GM10847 (cell line): ENCODE measurements around the gene IMMT.

Source experiments
- POLR2A ChIP-seq: IDR thresholded peaks from 2 replicates; pipeline ENCODE4 v1.6.1; 2011; ENCODE audit not compliant: insufficient read length; ENCODE audit errors: extremely low read depth

The IMMT gene

DNA sequence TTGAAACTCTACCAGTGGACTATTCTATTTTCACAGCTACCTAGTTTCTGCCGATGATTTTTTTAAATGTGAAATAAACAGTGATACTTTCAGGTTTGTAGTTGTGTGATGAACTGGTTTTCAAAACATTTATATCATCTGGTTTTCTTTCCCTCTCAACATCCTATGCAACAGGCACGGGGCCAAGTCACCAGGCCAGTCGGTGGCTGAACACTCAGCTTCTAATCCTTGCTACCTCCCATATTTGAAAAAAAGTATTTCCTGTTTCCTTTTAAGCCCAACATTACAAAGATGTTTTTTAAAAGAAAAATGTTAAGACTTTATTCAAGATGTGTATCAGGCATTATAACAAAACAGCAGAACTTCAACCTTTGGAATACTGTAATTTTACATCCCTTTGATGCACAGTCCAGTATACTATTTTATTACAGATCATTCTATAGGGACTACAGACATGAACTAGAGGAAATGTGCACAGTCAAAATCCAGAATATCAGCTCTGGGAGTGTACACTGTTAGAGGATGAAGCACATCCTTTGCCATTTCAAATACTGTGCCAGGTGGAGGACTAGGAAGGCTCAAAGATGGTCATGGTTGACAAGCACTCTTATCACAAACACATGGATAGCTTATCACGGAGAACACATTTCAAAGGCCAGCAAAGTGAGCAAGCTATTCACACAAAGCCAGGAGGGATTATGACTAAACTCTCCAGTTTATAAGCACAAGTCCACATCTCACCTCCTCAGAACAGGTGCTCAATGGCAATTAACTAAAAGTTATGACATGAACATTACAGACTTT is 18.6 kb upstream of the IMMT start:
- no peak for TF ChIP-seq POLR2A

DNA sequence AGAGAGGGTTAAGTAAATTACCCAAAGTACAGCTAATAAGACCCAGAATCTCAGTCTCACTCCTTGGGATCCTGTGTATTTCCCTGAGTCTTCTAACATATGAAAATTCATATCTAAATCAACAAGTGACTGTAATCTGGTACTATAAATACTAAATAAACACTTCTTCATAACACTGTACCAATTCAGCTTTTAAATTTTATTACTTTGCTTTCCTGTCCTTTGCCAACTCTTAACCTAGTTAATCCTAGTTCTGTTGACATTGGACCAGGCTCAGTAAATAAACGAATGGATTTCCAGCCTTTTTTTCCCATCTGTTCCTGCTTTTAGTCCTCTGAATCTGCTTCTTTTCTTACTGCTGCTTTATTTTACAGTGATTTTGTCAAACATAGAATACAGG is 17.8 kb upstream of the IMMT start:
- TF ChIP-seq POLR2A: no peak

DNA sequence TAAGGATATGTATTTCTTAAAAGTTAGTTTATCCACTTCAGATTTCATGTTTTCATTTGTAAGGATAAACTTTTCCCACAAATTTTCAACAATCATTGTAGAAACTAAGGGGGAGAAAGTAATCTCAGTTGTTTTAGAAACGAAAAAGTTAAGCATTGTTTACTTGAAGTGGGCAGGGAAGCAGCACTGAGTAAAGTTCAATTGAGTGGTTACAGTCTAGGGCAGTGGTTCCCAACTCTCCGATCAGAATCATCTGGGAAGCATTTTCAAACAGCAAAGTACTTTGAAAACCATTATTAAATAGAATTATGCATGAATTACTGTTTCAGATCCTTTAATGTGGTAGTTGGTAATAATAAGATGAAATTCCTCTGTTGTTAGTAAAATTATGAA is 16.5 kb upstream of the IMMT start:
- no peak for TF ChIP-seq POLR2A

DNA sequence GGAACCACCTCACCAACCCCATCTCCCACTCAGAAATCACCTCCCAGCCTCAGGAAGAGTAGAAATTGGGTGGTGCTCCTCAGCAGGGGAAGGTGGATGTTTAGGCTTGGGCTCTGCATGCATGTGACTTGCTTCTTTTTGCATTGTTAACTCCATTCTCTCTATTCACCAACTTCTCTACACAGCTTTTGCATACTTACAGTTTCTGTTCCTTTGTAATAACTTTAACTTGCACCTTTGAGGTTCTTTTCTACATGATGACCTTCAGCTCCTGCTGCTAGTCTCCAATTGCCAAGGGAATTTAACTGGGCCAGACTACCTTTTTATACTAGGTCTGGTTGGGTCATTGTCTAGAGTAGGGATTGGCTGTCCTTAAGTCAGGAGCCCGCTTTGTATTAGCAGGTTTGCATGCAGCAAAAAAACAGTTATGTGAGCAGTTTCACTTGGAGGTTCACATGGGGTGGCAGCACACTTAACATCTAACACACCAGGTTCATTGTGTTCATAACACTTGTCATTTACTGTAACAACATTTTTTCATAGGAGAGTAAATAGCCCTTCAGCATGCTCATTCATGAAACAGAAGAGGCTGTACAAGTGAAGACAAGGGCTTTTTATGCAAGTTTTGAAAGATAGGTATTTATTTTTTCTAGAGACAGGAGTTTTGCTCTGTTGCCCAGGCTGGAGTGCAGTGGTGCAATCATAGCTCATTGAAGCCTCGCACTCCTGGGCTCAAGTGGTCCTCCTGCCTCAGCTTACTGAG is 16.0 kb upstream of the IMMT start:
- no peak for TF ChIP-seq POLR2A

DNA sequence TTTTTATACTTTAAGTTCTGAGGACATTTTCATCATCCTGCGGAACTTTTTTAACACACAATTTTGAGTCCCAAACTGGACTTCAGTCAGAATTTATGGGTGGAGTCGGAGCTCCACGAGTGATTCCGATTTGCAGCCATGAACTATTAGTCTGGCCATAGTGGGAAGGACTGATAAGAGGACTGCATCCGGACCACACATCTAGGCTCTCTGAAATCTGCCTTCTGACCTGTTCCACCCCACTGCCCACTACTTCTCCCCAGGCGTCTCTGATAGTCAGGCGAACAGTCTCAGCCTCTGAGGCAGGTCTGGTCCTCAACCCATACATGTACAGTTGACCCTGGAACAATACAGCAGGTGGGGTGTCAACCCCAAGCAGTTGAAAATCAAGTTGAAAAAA is 9.2 kb upstream of the IMMT start:
- no peak for TF ChIP-seq POLR2A

DNA sequence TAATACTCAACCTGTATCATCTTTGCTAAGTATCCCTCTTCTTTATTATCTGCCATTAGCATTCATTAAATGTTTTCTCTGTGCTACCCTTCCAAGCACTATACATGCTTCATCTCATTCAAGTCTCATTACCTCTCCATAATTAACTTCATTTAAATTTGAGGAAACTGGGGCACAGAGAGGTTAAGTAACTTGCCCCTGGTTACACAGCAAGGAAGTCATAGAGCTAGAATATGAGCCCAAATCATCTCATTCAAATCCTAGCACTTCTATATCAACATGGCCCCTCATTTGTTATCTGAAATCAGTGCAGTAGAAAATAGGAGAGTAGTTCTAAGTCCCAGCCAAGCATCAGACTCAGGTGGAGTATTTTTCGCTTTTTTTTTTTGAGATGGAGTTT is 8.4 kb upstream of the IMMT start:
- TF ChIP-seq POLR2A: no peak

DNA sequence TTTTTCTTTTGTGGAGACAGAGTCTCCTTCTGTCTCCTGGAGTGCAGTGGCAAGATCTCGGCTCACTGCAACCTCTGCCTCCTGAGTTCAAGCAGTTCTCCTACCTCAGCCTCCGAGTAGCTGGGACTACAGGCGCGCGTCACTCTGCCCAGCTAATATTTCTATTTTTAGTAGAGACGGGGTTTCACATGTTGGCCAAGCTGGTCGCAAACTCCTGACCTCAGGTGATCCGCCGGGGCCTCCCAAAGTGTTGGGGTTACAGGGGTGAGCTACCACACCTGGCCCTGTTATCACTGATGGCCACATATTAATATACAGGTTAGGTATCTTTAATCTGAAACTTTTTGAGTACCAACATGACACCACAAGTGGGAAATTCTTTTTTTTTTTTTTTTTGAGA is 7.4 kb upstream of the IMMT start:
- TF ChIP-seq POLR2A: no peak

DNA sequence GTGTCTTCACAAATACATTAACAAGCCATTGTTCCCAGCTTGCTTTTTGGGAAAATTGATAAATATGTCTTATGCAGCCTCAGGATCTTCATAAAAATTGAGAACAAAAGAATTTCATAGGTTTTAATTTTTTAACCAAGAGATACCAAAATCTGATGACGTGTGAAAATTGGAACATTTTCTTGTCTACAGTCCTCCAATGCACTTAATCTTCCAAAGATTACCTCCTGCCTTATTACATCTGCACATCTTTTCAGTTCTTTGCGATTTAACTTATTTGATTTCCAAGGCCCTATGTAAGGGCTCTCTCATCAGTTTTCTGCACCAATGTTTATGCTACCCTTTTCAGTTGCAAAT is 7.1 kb upstream of the IMMT start:
- TF ChIP-seq POLR2A: no peak

DNA sequence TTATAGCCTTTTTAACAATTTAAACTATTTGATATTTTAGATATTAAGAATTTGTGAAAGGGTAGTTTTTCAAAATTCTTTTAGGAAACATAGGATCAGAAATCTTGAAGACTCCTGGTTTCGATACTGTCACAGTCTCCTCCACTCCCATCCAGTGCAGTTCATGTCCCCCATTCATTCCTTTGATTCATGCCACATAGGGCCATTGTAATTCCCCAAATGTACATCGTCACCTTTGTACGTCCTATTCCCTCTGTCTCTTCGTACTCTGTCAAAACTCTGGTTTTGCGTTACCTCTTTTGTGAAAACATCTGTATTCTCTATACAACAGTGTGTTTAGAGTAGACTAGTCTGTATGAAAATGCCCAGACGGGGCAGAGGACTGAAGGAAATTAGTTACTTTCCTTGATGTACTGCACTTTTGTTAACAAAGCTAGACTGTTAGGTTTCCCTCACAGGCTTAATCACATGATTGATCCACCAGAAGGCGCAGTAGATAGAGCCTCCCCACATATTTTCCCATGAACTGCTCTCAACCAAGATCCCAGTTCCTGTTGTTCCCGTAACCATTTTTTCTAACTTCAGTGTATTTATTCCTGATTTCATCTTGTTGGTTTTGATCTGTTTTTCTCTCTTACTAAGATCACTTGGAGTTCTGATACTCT is 6.5 kb upstream of the IMMT start:
- TF ChIP-seq POLR2A: no peak

DNA sequence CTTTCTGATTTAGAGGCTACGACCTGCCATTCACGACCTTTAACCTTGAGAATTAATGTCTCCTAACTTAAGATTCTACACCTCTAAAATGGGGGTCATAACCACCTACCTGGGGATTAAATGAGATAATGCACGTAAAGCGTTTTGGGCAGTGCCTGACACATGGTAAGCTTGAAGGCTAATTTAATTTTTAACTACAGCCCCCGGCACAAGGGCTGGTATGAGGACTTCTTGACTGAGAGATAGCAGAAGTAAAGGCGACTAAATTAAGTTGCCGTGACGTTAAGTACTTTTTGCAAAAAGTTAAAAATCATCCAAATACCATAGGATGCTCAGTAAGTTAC is 4.5 kb upstream of the IMMT start:
- no peak for TF ChIP-seq POLR2A

DNA sequence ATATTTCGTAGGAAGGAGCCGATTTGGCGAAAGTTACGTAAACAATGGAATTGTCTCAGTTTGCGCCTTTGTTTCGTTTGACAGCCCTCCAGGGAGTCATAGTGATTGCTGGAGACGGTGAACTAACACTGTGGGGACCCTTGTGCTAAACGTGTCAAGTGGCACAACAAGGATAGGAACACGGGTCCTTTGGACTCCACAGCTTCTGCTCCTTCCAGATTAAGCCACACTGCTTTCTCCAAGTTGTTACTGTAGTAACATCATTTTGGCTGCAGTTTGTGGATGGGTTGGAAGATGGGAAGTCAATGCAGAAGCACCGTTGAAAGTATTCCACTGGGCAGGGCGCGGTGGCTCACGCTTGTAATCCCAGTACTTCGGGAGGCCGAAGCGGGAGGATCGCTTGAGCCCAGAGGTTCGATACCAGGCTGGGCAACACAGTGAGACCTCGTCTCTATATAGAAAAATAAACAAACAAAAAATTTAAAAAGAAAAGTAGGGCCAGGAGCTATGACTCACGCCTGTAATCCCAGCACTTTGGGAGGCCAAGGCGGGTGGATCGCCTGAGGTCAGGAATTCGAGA is 636 bp upstream of the IMMT start:
- TF ChIP-seq POLR2A: no peak

DNA sequence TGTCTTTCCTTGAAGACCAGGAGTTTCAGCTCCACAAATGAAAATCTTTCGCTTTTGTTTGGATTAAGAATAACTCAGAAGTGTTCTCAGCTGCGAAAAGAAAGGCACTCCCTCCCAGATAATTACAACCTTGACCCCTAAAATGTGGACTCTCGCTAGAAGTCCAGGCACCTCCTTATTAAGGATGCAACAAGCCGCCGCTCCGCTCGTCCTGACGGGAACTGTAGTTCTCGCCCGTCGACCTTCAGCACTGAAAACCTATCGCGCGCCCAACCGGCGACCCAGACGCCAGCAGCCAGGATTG is 559 bp downstream of the IMMT start:
- TF ChIP-seq POLR2A: no peak

DNA sequence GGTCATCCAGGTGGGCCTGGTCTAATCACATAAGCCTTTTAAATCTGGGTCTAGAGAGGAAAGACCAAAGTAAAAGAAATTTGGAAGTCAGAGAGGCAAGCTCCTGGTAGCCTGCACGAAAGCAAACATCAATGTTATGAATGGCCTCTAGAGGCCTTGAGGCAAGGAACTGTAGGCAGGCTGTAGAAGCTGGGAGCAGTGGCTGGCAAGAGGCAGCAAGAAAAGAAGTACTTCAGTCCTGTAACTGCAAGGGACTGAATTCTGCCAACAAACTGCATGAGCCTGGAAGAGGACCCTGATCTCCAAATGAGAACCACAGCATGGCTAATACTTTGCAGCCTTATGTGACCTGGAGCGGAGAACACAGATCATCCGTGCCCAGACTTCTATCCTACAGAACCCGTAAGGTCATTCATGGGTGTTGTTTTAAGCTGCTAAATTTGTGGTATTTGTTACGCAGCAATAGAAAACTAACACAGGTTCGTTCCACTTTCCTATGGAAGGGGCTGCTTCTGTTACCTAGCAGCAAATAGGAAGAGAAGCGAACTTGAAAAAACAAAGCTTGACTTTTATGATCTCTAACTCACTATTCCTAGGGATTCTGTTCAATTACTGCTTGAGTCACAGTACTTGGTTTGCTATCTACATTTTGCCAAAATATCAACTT is 1.2 kb downstream of the IMMT start:
- no peak for TF ChIP-seq POLR2A

DNA sequence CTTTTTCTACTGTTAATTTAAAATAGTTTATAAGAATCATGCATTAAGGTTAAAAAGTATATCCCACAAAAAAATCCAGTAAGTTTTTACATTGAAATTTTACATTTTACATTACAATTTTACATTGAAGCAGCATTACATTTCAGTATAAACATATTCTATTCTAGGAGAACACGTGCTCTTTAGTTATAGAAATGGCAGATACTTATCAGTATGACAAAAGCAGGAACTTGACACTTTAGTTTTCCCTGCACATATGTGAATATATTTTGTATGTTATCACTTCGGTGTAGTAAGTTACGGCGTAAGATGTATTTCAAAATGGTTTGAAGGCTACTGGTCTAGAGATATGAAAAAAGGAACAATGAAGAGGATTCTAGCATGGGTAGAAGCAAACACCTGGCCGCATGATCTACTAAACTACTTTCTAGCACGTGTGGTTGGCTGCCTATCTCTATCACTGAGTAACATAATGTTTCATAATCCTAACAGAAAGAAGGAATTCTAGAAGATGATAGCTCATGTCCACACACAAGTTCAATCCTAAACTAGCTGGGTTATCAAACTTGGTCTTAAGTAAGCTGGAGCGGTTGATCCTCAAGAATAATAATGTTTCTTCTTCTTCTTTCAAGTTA is 5.4 kb downstream of the IMMT start:
- no peak for TF ChIP-seq POLR2A

DNA sequence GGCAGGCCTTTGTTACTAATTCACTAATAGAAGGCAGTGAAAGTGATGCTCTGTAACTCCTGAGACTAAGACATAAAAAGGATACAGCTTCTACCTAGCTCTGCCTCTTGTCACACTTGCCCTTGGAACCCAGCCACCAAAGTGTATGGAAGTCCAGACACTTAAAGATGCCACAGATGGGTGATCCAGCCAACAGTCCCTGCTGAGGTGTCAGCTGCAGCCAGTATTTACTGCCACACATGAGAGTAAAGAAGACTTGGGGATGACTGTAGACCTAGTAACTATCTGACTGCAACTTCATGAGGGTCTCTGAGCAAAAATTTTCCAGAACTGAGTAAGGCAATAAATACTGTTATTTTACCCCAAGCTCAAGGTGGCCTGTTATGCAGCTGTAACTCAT is 8.8 kb downstream of the IMMT start:
- no peak for TF ChIP-seq POLR2A
